Spleen (tissue), 11 donors: Measurements from ENCODE around the gene TICRR. TPM values are rescaled to one million over a fixed set of nuclear protein-coding genes. Genes with fewer than 3 reads are reported as not detected.

Experiments
- DNase-seq: peaks from one replicate; pipeline ENCODE4 v3.0.0-alpha.2; 2020
- H3K27ac ChIP-seq, 8 donors: fragments of 200-600 bp; sonication (generic) in 7 of 8; 1 replicate in 4 of 8; 2 replicates in 4 of 8; pipeline versions ENCODE4 v1.5.0 to v1.8.0; 2016 to 2021; ENCODE audit warnings: inconsistent platforms in 4 of 8, mild to moderate bottlenecking in 4 of 8, moderate library complexity in 1 of 8
- H3K27me3 ChIP-seq, 7 donors: fragments of 200-600 bp; sonication (generic) in 6 of 7; replicated peaks in 1 of 7; 1 replicate in 4 of 7; 2 replicates in 3 of 7; pipeline versions ENCODE4 v1.5.0 to v1.8.0; 2016 to 2021; ENCODE audit warnings: inconsistent platforms in 3 of 7, mild to moderate bottlenecking in 1 of 7
- H3K36me3 ChIP-seq, 6 donors: fragments of 200-600 bp; sonication (generic) in 5 of 6; 1 replicate in 4 of 6; 2 replicates in 2 of 6; pipeline versions ENCODE4 v1.5.0 to v1.8.0; 2016 to 2021; ENCODE audit warnings: inconsistent platforms in 2 of 6
- H3K4me1 ChIP-seq, 6 donors: fragments of 200-600 bp; sonication (generic) in 5 of 6; 1 replicate in 3 of 6; 2 replicates in 3 of 6; pipeline versions ENCODE4 v1.5.0 to v1.8.0; 2016 to 2021; ENCODE audit warnings: inconsistent platforms in 3 of 6
- H3K4me3 ChIP-seq, 8 donors: fragments of 200-600 bp; sonication (generic) in 7 of 8; 1 replicate in 4 of 8; 2 replicates in 4 of 8; pipeline versions ENCODE4 v1.5.0 to v1.8.0; 2016 to 2021; ENCODE audit warnings: inconsistent platforms in 4 of 8, mild to moderate bottlenecking in 4 of 8, moderate library complexity in 2 of 8
- H3K9me3 ChIP-seq, 8 donors: fragments of 200-600 bp; sonication (generic) in 7 of 8; 1 replicate in 4 of 8; 2 replicates in 4 of 8; pipeline versions ENCODE4 v1.5.0 to v1.8.0; 2016 to 2021; ENCODE audit warnings: inconsistent platforms in 4 of 8
- POLR2A ChIP-seq, 3 donors: fragments of 450-650 bp; IDR thresholded peaks; one replicate each; pipeline ENCODE4 v1.5.1; 2017; ENCODE audit warnings: antibody characterized with exemption in 3 of 3, mild to moderate bottlenecking in 1 of 3
- POLR2AphosphoS5 ChIP-seq, 3 donors: sonication (generic); formaldehyde crosslinking; IDR thresholded peaks; one replicate each; pipeline ENCODE4 v1.5.1; 2017; ENCODE audit warnings: antibody characterized with exemption in 3 of 3
- WGBS, 5 donors: extraction: QIAGEN DNeasy Blood & Tissue Kit in 3 of 5; methylation state at CpG; one replicate each; pipeline versions ENCODE4 v1.1.5 to v1.1.7; 2013 to 2018; 5-methylcytosine and 5-hydroxymethylcytosine counted together
- intact Hi-C: fragments of 100-400 bp; cut with DNase I; formaldehyde crosslinking; loops from one replicate; pipeline ENCODE4 v1.15.0; 2023; ENCODE audit warnings: low total_unique reads
- polyA plus RNA-seq, 3 donors: library from polyadenylated mRNA; stranded (reverse); fragments of 200-250 nt; gene quantifications; one replicate each; pipeline ENCODE4 v1.2.1, GENCODE V29; 2013
- total RNA-seq, 7 donors: library from RNA; depleted of rRNA in 3 of 7; stranded (reverse); fragments of >200 nt in 3 of 7; fragmentation: NEBNext Ultra II Directional in 4 of 7; extraction: Animal tissue kit (Norgen Biotek cat#: 25700) in 4 of 7; gene quantifications; one replicate each; pipeline versions ENCODE4 v1.1.0 to v1.2.1, GENCODE V29; 2016 to 2021
- TF ChIP-seq, protein P1 (sequence below), 11 experiments: fragments of 200-600 bp in 7 of 11; fragments of 450-650 bp in 4 of 11; sonication (generic) in 4 of 11; IDR thresholded peaks in 8 of 11; conservative IDR thresholded peaks in 3 of 11; 1 replicate in 7 of 11; 2 replicates in 4 of 11; pipeline versions ENCODE4 v1.4.0 to v1.8.0; 2016 to 2021; ENCODE audit warnings: antibody characterized with exemption in 11 of 11, inconsistent platforms in 4 of 11, mild to moderate bottlenecking in 1 of 11
- donor health status: healthy with polysubstance abuse.
- donor health status: DM: no; HTN: no; CAD: no; lungs with moderate emphysema.
- donor health status: DM: no; HTN: no; CAD: no.
- donor health status: Bipolar disorder and iron deficiency.
- donor health status: healthy.
- donor health status: DM: no; HTN: no; CAD: no.
- donor health status: DM: yes; HTN: yes; CAD: no.

Gene TICRR
- total and polyA plus RNA-seq, 10 donors: 0.22 to 3.0 (median 1.00) TPM

DNA sequence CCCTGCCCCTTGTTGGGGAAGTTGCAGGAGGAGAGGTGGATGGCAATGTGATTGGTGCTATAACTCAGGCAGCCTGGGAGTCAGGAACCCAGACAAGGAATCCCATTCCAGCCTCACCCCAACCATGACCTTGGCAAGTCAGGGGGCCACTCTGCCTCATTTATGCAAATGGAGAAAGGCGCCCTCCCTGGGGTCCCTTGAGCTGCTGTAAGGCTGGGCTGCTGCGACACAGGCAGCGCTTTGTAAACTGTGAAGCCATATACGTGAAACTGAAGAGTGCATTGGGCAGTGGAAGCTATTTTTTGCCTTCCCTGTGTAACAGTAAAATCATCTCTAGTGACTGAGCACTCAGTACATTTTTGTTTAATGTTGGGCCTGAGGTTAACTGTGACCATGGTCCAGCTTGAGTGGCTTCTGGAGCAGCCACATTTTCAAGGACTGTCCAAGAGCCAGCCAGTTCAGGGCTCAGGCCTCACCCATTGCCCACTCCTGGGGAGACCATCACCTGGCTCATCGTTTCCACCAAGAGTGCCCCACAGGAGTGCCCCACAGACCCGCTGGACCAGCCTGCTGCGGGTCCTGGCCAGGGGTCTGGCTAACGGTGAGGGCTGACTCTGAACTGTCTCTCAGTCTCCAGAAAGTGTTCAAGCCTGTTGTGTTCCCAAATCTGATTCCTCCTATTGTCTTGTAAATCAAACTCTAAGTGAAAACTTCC, 52.1 kb downstream of the TICRR start:
- Histone ChIP-seq H3K4me1 (no peaks in the 10 kb centered on the region), H3K27me3 (no peaks in the 10 kb centered on the region), H3K4me3 (no peak overlapping the region), H3K27ac (no peak overlapping the region), H3K9me3 (no peaks in the 10 kb centered on the region), H3K36me3 (peaks cover 0 to 100% (median 19%) of the 10 kb centered on the region in 6 donors)
- no peak for DNase-seq
- intact Hi-C loops: no loop called here
- TF ChIP-seq POLR2AphosphoS5 (IDR thresholded peaks at IDR 0.05) (no peak), POLR2A (IDR thresholded peaks at IDR 0.05) (no peak)
- TF ChIP-seq, protein P1, sequence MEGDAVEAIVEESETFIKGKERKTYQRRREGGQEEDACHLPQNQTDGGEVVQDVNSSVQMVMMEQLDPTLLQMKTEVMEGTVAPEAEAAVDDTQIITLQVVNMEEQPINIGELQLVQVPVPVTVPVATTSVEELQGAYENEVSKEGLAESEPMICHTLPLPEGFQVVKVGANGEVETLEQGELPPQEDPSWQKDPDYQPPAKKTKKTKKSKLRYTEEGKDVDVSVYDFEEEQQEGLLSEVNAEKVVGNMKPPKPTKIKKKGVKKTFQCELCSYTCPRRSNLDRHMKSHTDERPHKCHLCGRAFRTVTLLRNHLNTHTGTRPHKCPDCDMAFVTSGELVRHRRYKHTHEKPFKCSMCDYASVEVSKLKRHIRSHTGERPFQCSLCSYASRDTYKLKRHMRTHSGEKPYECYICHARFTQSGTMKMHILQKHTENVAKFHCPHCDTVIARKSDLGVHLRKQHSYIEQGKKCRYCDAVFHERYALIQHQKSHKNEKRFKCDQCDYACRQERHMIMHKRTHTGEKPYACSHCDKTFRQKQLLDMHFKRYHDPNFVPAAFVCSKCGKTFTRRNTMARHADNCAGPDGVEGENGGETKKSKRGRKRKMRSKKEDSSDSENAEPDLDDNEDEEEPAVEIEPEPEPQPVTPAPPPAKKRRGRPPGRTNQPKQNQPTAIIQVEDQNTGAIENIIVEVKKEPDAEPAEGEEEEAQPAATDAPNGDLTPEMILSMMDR (IDR thresholded peaks at IDR 0.05 in 8 of 11, conservative IDR thresholded peaks at IDR 0.05 in 3 of 11): no peak
- 96 to 97% (median 97%) methylated on average over 8 of the region's 8 CpGs for WGBS, 5 donors

DNA sequence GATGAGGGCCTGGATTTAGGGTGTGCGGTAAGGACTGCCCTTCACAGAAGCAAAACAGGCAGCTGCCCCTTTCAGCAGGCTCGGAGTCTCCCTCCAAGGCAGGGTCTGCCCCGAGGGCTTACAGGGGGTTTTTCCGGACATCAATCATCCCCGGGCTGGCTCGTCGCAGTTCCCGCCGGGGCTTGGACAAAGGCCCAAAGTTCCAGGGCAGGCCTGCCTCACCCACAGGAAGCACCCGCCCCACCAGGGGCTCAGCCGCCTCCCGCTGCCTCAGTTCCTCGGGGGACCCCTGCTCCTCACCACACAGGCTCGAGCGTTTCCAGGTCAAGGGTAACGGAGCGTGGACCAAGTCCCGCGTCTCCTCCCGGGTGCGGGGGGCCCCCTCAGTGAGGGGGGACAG, 53.0 kb downstream of the TICRR start:
- 86 to 88% (median 88%) methylated on average over 8 to 21 of the region's 21 CpGs for WGBS, 5 donors
- intact Hi-C loops: no loop called here
- peaks cover 0 to 99% (median 20%) of the 10 kb centered on the region in 6 donors for H3K36me3 ChIP-seq

DNA sequence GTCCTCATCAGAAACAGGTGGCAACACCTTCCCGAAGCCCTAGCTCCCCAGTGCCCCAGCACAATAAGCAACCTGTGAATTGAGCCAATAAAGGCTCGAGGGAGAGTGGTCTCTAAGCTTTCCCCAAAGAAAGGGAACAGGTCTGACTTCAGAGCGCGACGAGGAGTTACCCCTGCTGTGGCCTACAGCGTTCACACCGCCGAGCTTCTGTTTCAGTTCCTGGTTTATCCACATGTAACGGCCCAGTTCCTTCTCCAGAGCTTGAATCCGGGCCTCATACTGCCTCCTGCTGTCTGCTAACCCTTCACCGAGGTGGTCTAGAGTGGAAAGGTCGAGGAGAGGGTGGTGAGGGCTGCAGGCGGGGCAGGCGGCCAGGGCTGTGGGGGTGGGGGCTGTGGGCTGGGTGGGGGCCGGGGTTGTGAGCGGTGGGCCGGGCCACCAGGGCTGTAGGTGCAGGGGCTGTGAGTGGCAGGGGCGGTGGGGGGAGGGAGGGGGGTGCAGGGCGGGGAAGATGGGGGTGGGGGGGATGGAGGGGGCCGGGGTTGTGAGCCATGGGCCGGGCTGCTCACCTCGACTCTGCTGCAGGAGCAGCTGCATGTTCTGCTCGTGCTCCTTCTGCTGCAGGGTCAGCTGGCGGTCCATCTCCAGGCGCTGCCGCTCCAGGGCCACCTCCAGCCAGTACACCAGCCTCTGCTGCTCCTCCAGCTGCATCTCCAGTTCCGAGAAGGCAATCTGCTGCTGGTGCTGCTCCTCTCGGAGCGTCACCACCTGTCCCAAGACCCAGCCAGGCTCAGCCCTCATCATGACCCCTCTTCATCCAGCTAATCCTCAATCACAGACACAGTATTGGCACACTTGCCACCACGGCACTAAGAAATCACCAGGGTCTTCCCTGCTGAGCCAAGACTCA, 53.8 kb downstream of the TICRR start:
- Histone ChIP-seq H3K4me1 (no peaks in the 10 kb centered on the region), H3K27ac (no peak overlapping the region), H3K27me3 (no peaks in the 10 kb centered on the region), H3K36me3 (peaks cover 0 to 95% (median 18%) of the 10 kb centered on the region in 6 donors), H3K4me3 (no peak overlapping the region), H3K9me3 (peaks cover 0 to 6% (median 0%) of the 10 kb centered on the region in 8 donors)
- TF ChIP-seq POLR2AphosphoS5 (IDR thresholded peaks at IDR 0.05) (no peak), POLR2A (IDR thresholded peaks at IDR 0.05) (no peak)
- TF ChIP-seq, protein P1 (IDR thresholded peaks at IDR 0.05 in 8 of 11, conservative IDR thresholded peaks at IDR 0.05 in 3 of 11): no peak
- no peak for DNase-seq
- intact Hi-C loops: no loop called here
- 90 to 97% (median 92%) methylated on average over 21 to 30 of the region's 30 CpGs for WGBS, 5 donors

More for the DNA sequence above, 53.0 kb downstream of the TICRR start:
- H3K4me1 ChIP-seq: no peaks in the 10 kb centered on the region
- H3K9me3 ChIP-seq: no peaks in the 10 kb centered on the region
- DNase-seq: no peak
- no peak overlapping the region for H3K27ac ChIP-seq
- no peaks in the 10 kb centered on the region for H3K27me3 ChIP-seq
- H3K4me3 ChIP-seq: no peak overlapping the region
- TF ChIP-seq POLR2A (IDR thresholded peaks at IDR 0.05) (no peak), POLR2AphosphoS5 (IDR thresholded peaks at IDR 0.05) (no peak)
- TF ChIP-seq, protein P1 (IDR thresholded peaks at IDR 0.05 in 8 of 11, conservative IDR thresholded peaks at IDR 0.05 in 3 of 11): no peak

DNA sequence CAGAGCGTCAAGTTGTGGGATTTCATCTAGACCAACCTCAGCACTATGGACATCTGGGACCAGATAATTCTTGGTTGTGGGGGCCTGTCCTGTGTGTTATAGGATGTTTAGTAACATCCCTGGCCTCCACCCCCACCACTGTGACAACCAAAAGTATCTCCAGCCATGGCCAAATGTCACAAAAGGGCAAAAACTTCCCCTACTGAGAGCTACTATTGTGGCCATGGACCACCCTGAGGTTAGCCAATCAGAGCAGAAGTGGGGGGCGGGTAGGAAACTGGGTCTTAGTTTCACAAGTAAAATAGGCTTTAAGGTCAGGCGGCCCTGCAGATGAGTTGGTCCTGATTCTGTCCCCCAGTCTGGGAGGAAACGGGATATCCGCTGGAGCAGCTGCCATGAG, 54.6 kb downstream of the TICRR start:
- H3K27me3 ChIP-seq: no peaks in the 10 kb centered on the region
- peaks cover 0 to 8% (median 0%) of the 10 kb centered on the region in 8 donors for H3K9me3 ChIP-seq
- no peak overlapping the region for H3K27ac ChIP-seq
- intact Hi-C loops: no loop called here
- no peak overlapping the region for H3K4me3 ChIP-seq
- no peak for DNase-seq
- peaks cover 0 to 88% (median 14%) of the 10 kb centered on the region in 6 donors for H3K36me3 ChIP-seq
- TF ChIP-seq POLR2AphosphoS5 (IDR thresholded peaks at IDR 0.05) (no peak), POLR2A (IDR thresholded peaks at IDR 0.05) (no peak)
- TF ChIP-seq, protein P1 (IDR thresholded peaks at IDR 0.05 in 8 of 11, conservative IDR thresholded peaks at IDR 0.05 in 3 of 11): no peak
- no peaks in the 10 kb centered on the region for H3K4me1 ChIP-seq
- WGBS, 5 donors: 94 to 100% (median 98%) methylated on average over 5 of the region's 5 CpGs
